Measurements from ENCODE around the gene GABPB2. TPM values are rescaled to one million over a fixed set of nuclear protein-coding genes. Genes with fewer than 3 reads are reported as not detected.

The GABPB2 gene
- total RNA-seq, 1 donor from 2014 or later, result 12.4 TPM

GRCh38 chr1:151158326-151158725 is 87.8 kb downstream of the GABPB2 start:
- no peaks in the 10 kb centered on the region for H3K9me3 Mint-ChIP-seq (ENCODE audit: low read depth)
- no peak overlapping the region for H3K27ac Mint-ChIP-seq
- no peak for TF ChIP-seq CTCF (IDR thresholded peaks at IDR 0.05; ENCODE audit: unreplicated experiment)
- H3K36me3 Mint-ChIP-seq (ENCODE audit: insufficient read depth), result peaks cover 16% of the 10 kb centered on the region
- no peaks in the 10 kb centered on the region for H3K27me3 Mint-ChIP-seq
- H3K4me1 Mint-ChIP-seq (ENCODE audit: low read depth), result no peaks in the 10 kb centered on the region
- no peak for DNase-seq (ENCODE audit: low spot score, unreplicated experiment)
- H3K4me3 Mint-ChIP-seq (ENCODE audit: low read depth), result no peak overlapping the region

- Mint-ChIP-seq H3K36me3 (ENCODE audit: insufficient read depth) (peaks cover 16% of the 10 kb centered on the region), H3K4me3 (ENCODE audit: low read depth) (no peak overlapping the region), H3K9me3 (ENCODE audit: low read depth) (no peaks in the 10 kb centered on the region), H3K27ac (peak overlapping the region; percentile 65), H3K4me1 (ENCODE audit: low read depth) (no peaks in the 10 kb centered on the region), H3K27me3 (no peaks in the 10 kb centered on the region)
- TF ChIP-seq CTCF (IDR thresholded peaks at IDR 0.05; ENCODE audit: unreplicated experiment), result no peak
- no peak for DNase-seq (ENCODE audit: low spot score, unreplicated experiment)
These were observed 88.2 kb downstream of the GABPB2 start for GRCh38 chr1:151158751-151159251.

- Mint-ChIP-seq H3K4me1 (ENCODE audit: low read depth) (peaks cover 4% of the 10 kb centered on the region), H3K36me3 (ENCODE audit: insufficient read depth) (peaks cover 16% of the 10 kb centered on the region), H3K9me3 (ENCODE audit: low read depth) (no peaks in the 10 kb centered on the region), H3K27me3 (no peaks in the 10 kb centered on the region), H3K27ac (peak overlapping the region; percentile 65), H3K4me3 (ENCODE audit: low read depth) (no peak overlapping the region)
- no peak for TF ChIP-seq CTCF (IDR thresholded peaks at IDR 0.05; ENCODE audit: unreplicated experiment)
- DNase-seq (ENCODE audit: low spot score, unreplicated experiment), result no peak
These were observed 88.8 kb downstream of the GABPB2 start for GRCh38 chr1:151159373-151159772.

- Mint-ChIP-seq H3K27ac (peak overlapping the region; percentile 93), H3K36me3 (ENCODE audit: insufficient read depth) (peaks cover 18% of the 10 kb centered on the region), H3K4me3 (ENCODE audit: low read depth) (peak overlapping the region; percentile 97), H3K9me3 (ENCODE audit: low read depth) (no peaks in the 10 kb centered on the region), H3K4me1 (ENCODE audit: low read depth) (peaks cover 24% of the 10 kb centered on the region), H3K27me3 (no peaks in the 10 kb centered on the region)
- DNase-seq (ENCODE audit: low spot score, unreplicated experiment), result peak; percentile 16
- TF ChIP-seq CTCF (IDR thresholded peaks at IDR 0.05; ENCODE audit: unreplicated experiment), result no peak
These were observed 94.2 kb downstream of the GABPB2 start for GRCh38 chr1:151164732-151165280.

GRCh38 chr1:151165281-151165737 is 94.7 kb downstream of the GABPB2 start:
- peak; percentile 15 for DNase-seq (ENCODE audit: low spot score, unreplicated experiment)
- Mint-ChIP-seq H3K4me3 (ENCODE audit: low read depth) (peak overlapping the region; percentile 97), H3K27ac (peak overlapping the region; percentile 93), H3K27me3 (no peaks in the 10 kb centered on the region), H3K4me1 (ENCODE audit: low read depth) (peaks cover 24% of the 10 kb centered on the region), H3K9me3 (ENCODE audit: low read depth) (no peaks in the 10 kb centered on the region), H3K36me3 (ENCODE audit: insufficient read depth) (peaks cover 16% of the 10 kb centered on the region)
- TF ChIP-seq CTCF (IDR thresholded peaks at IDR 0.05; ENCODE audit: unreplicated experiment), result no peak
